ENCODE measurements around the gene MGLL. TPM values are rescaled to one million over a fixed set of nuclear protein-coding genes. Genes with fewer than 3 reads are reported as not detected.

Gene MGLL
- polyA plus RNA-seq, 5 donors, result 6.8 to 20.8 (median 14.7) TPM

- DNase-seq, result no peak
Observed at GRCh38 chr3:127839099-127839498, 16.8 kb upstream of the MGLL start.

- no peak for DNase-seq
Observed at GRCh38 chr3:127835993-127836882, 13.9 kb upstream of the MGLL start.

GRCh38 chr3:127834771-127835170 lies 12.5 kb upstream of the MGLL start:
- no peak for DNase-seq

GRCh38 chr3:127833281-127834032 lies 11.1 kb upstream of the MGLL start:
- DNase-seq, result no peak

GRCh38 chr3:127831723-127832172 lies 9.4 kb upstream of the MGLL start:
- no peak for DNase-seq

- no peak for DNase-seq
Observed at GRCh38 chr3:127829537-127829936, 7.2 kb upstream of the MGLL start.

- DNase-seq, result no peak
Observed at GRCh38 chr3:127827808-127828207, 5.5 kb upstream of the MGLL start.

GRCh38 chr3:127825756-127826155 lies 3.4 kb upstream of the MGLL start:
- DNase-seq, result no peak

GRCh38 chr3:127824151-127824825 lies 2.0 kb upstream of the MGLL start:
- DNase-seq, result no peak

- no peak for DNase-seq
Observed at GRCh38 chr3:127823426-127823857, 1.1 kb upstream of the MGLL start.

- peak in 1 of 2 donors; percentile 44 for DNase-seq
Observed at GRCh38 chr3:127822682-127823425, 539 bp upstream of the MGLL start.

- no peak for DNase-seq
Observed at GRCh38 chr3:127821394-127821793, 921 bp downstream of the MGLL start.

GRCh38 chr3:127820826-127821313 lies 1.4 kb downstream of the MGLL start:
- peak in 1 of 2 donors; percentile 63 for DNase-seq

- no peak for DNase-seq
Observed at GRCh38 chr3:127820221-127820825, 2.0 kb downstream of the MGLL start.

GRCh38 chr3:127819656-127820055 lies 2.7 kb downstream of the MGLL start:
- no peak for DNase-seq

GRCh38 chr3:127819086-127819485 lies 3.2 kb downstream of the MGLL start:
- no peak for DNase-seq

- DNase-seq, result no peak
Observed at GRCh38 chr3:127817406-127817841, 4.9 kb downstream of the MGLL start.

GRCh38 chr3:127816783-127817405 lies 5.4 kb downstream of the MGLL start:
- DNase-seq, result no peak

GRCh38 chr3:127815641-127816605 lies 6.4 kb downstream of the MGLL start:
- no peak for DNase-seq
